ENCODE data around the gene PRR7. TPM values are rescaled to one million over a fixed set of nuclear protein-coding genes. Genes with fewer than 3 reads are reported as not detected.

Gene PRR7
- total RNA-seq, 1 experiment from 2014 or later: 40.6 TPM

GRCh38 chr5:177455661-177456590 is 9.3 kb downstream of the PRR7 start:
- peaks cover 14% of the 10 kb centered on the region; the same call in 1 of the 2 replicates for H4K20me1 ChIP-seq (ENCODE audit: low read length)
- ATAC-seq (peak; percentile 29), DNase-seq (peak; percentile 93)
- peak overlapping the region; percentile 99 for H3K4me2 ChIP-seq (ENCODE audit: low read length)
- peak overlapping the region; percentile 80 for H3K9ac ChIP-seq (ENCODE audit: low read length)
- H3K27ac ChIP-seq (ENCODE audit: low read length): peak overlapping the region; percentile 60
- peaks cover 8% of the 10 kb centered on the region for H3F3A ChIP-seq (ENCODE audit: low read length, unreplicated experiment)
- CTCF ChIA-PET: interaction anchor here (0.6 to 3.4 kb wide), 7 partner anchors 10 to 146 kb away, joined by 3 to 36 read pairs (median 5); partner anchors contain the start of gene PDLIM7
- H3K79me2 ChIP-seq (ENCODE audit: low read length): no peaks in the 10 kb centered on the region
- H3K9me3 ChIP-seq (ENCODE audit: low read length): no peaks in the 10 kb centered on the region
- H3K9me2 ChIP-seq (replicated peaks; ENCODE audit: low read length): no peaks in the 10 kb centered on the region
- no peaks in the 10 kb centered on the region for H3K27me3 ChIP-seq (ENCODE audit: low read length)
- peaks cover 5% of the 10 kb centered on the region for H3K36me3 ChIP-seq (ENCODE audit: low read depth, low read length)
- peak overlapping the region; percentile 92; the same call in 1 of the 2 replicates for H2AFZ ChIP-seq (ENCODE audit: low read length)
- peak overlapping the region; percentile 88 for H3K4me3 ChIP-seq (ENCODE audit: low read length)
- TF ChIP-seq, protein P1, sequence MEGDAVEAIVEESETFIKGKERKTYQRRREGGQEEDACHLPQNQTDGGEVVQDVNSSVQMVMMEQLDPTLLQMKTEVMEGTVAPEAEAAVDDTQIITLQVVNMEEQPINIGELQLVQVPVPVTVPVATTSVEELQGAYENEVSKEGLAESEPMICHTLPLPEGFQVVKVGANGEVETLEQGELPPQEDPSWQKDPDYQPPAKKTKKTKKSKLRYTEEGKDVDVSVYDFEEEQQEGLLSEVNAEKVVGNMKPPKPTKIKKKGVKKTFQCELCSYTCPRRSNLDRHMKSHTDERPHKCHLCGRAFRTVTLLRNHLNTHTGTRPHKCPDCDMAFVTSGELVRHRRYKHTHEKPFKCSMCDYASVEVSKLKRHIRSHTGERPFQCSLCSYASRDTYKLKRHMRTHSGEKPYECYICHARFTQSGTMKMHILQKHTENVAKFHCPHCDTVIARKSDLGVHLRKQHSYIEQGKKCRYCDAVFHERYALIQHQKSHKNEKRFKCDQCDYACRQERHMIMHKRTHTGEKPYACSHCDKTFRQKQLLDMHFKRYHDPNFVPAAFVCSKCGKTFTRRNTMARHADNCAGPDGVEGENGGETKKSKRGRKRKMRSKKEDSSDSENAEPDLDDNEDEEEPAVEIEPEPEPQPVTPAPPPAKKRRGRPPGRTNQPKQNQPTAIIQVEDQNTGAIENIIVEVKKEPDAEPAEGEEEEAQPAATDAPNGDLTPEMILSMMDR (conservative IDR thresholded peaks at IDR 0.05; ENCODE audit: low read depth, low read length): peak; percentile 86
- TF ChIP-seq EZH2phosphoT487 (IDR thresholded peaks at IDR 0.05; ENCODE audit: borderline replicate concordance, low read length): no peak
- no TSS peak for BruUV-seq (replicated peaks)
- intact Hi-C loops (cut with micrococcal nuclease): loop anchor here (1.0 to 2.0 kb wide), 6 partner anchors 17 to 147 kb away; partner anchors contain the start of genes DBN1, GRK6 and PDLIM7
- peaks cover 16% of the 10 kb centered on the region; the same call in 1 of the 2 replicates for H3K4me1 ChIP-seq (ENCODE audit: insufficient read depth, low read length)
- POLR2A ChIA-PET (ENCODE audit: unreplicated experiment): interaction anchor here (1.1 kb wide), 1 partner anchor 42 kb away, joined by 3 read pairs; the partner anchor contains the start of gene PDLIM7

GRCh38 chr5:177456591-177456964 is 10.0 kb downstream of the PRR7 start:
- CTCF ChIA-PET: interaction anchor here (3.4 kb wide), 1 partner anchor 53 kb away, joined by 36 read pairs; no protein-coding TSS in a partner anchor
- POLR2A ChIA-PET (ENCODE audit: unreplicated experiment): no interaction called here
- H3K9ac ChIP-seq (ENCODE audit: low read length): no peak overlapping the region

More at GRCh38 chr5:177456591-177456964, 10.0 kb downstream of the PRR7 start:
- Histone ChIP-seq H3K4me3 (ENCODE audit: low read length) (no peak overlapping the region), H3K36me3 (ENCODE audit: low read depth, low read length) (peaks cover 5% of the 10 kb centered on the region), H3K4me1 (ENCODE audit: insufficient read depth, low read length) (peaks cover 16% of the 10 kb centered on the region; the same call in 1 of the 2 replicates), H3K27ac (ENCODE audit: low read length) (no peak overlapping the region), H3K79me2 (ENCODE audit: low read length) (no peaks in the 10 kb centered on the region), H2AFZ (ENCODE audit: low read length) (no peak overlapping the region), H3K4me2 (ENCODE audit: low read length) (0 out of 2 replicates have a peak overlapping the region, but pooled peaks have one; percentile 17), H3K9me2 (replicated peaks; ENCODE audit: low read length) (no peaks in the 10 kb centered on the region), H3K27me3 (ENCODE audit: low read length) (no peaks in the 10 kb centered on the region), H4K20me1 (ENCODE audit: low read length) (peaks cover 14% of the 10 kb centered on the region; the same call in 1 of the 2 replicates), H3F3A (ENCODE audit: low read length, unreplicated experiment) (peaks cover 8% of the 10 kb centered on the region), H3K9me3 (ENCODE audit: low read length) (no peaks in the 10 kb centered on the region)
- no peak for ATAC-seq
- no TSS peak for BruUV-seq (replicated peaks)
- TF ChIP-seq, protein P1 (conservative IDR thresholded peaks at IDR 0.05; ENCODE audit: low read depth, low read length): peak; percentile 12; the same call in 1 of the 2 replicates
- TF ChIP-seq EZH2 (IDR thresholded peaks at IDR 0.05; ENCODE audit: low read length, unreplicated experiment): no peak
- TF ChIP-seq EZH2phosphoT487 (IDR thresholded peaks at IDR 0.05; ENCODE audit: borderline replicate concordance, low read length): no peak
- no peak for DNase-seq
- intact Hi-C loops (cut with micrococcal nuclease): loop anchor here (1.0 to 2.0 kb wide), 2 partner anchors 16 to 41 kb away; partner anchors contain the start of genes DBN1 and PDLIM7
